ENCODE measurements around the gene BLOC1S6.

BLOC1S6 gene

DNA sequence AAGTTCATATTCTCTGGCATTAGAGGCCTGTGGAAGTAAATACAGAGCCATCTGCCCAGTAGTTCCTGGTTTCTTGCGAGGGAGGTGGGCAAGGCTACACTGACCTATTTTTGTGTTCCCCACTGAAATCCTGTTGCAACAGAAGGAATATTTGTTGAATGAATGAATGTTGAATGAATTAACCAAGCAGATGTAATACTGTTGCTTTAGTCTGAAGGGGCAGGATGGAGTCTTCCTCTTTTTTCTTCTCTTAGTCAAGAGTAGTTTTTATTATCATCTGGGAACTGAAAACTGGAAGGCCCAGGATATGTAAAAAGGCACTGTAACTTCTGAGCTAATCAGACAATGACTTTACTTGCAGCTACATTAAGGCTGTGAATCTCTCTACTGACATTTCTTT, 17.1 kb downstream of the BLOC1S6 start:
- H4K91ac ChIP-seq (ENCODE audit: low read length): no peak overlapping the region
- peaks cover 6 to 34% of the 10 kb centered on the region in 2 experiments for H3K36me3 ChIP-seq (ENCODE audit: control insufficient read depth in 1 of 2, insufficient read depth in 2 of 2, low read depth in 1 of 2, low read length in 2 of 2)
- H2AFZ ChIP-seq (ENCODE audit: low read depth, low read length): no peak overlapping the region
- no peak overlapping the region for H3K4ac ChIP-seq (ENCODE audit: low read depth in 1 of 2, low read length in 2 of 2)
- H3K9ac ChIP-seq (ENCODE audit: low read length): no peak overlapping the region
- H3K4me1 ChIP-seq (ENCODE audit: control insufficient read depth, insufficient read depth, low read depth, low read length): no peaks in the 10 kb centered on the region
- no peak overlapping the region for H2BK5ac ChIP-seq (ENCODE audit: low read depth, low read length, poor library complexity, severe bottlenecking)
- no peak overlapping the region for H3K4me2 ChIP-seq (ENCODE audit: low read length, poor library complexity, severe bottlenecking)
- H2BK120ac ChIP-seq (ENCODE audit: low read depth, low read length): no peak overlapping the region
- H3K18ac ChIP-seq (ENCODE audit: low read depth in 1 of 2, low read length in 2 of 2): no peak overlapping the region
- no peaks in the 10 kb centered on the region for H3K9me3 ChIP-seq (ENCODE audit: control insufficient read depth, low read length)
- no peak overlapping the region for H3K23ac ChIP-seq (ENCODE audit: low read length in 2 of 2)
- no peak overlapping the region for H2AK5ac ChIP-seq (ENCODE audit: low read length, severe bottlenecking)
- peaks cover 16% of the 10 kb centered on the region for H3K79me1 ChIP-seq (replicated peaks; ENCODE audit: low read length, poor library complexity, severe bottlenecking)
- H3K4me3 ChIP-seq (ENCODE audit: insufficient read depth in 1 of 2, low read depth in 1 of 2, low read length in 2 of 2): no peak overlapping the region
- no peak overlapping the region for H3K14ac ChIP-seq (ENCODE audit: low read length in 2 of 2)
- no peak overlapping the region for H2BK15ac ChIP-seq (ENCODE audit: low read depth, poor library complexity, severe bottlenecking)
- H2BK12ac ChIP-seq (ENCODE audit: low read length in 2 of 2): no peak overlapping the region
- 90% methylated on average over 1 of the region's 1 CpG for WGBS
- H4K8ac ChIP-seq (ENCODE audit: low read length): no peak overlapping the region
- no peak for DNase-seq
- no peak overlapping the region for H3K27ac ChIP-seq (ENCODE audit: low read length, poor library complexity, severe bottlenecking)
- no peaks in the 10 kb centered on the region for H3K27me3 ChIP-seq (ENCODE audit: control insufficient read depth in 1 of 2, insufficient read depth in 1 of 2, low read length in 2 of 2)

DNA sequence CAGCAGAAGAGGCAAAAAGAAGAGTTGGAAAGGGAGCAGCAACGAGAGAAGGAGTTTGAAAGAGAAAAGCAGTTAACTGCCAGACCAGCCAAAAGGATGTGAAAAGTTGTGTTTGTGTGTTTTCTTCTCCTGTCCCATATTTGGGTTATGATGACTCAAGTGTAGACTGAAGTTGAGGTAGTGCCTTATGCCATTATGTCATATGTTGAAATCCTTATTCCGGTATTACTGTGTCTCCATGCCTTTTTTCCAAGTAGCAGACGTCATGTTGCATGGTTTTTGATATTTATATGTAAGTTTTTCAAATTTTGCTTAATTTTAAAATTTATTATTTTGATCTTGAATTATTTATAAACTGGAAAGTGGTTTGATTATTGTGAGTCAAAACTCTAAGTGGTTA, 19.2 kb downstream of the BLOC1S6 start:
- no peak overlapping the region for H4K91ac ChIP-seq (ENCODE audit: low read length)
- H3K9ac ChIP-seq (ENCODE audit: low read length): no peak overlapping the region
- DNase-seq: no peak
- no peak overlapping the region for H3K4me3 ChIP-seq (ENCODE audit: insufficient read depth in 1 of 2, low read depth in 1 of 2, low read length in 2 of 2)
- no peak overlapping the region for H2BK120ac ChIP-seq (ENCODE audit: low read depth, low read length)
- H2BK5ac ChIP-seq (ENCODE audit: low read depth, low read length, poor library complexity, severe bottlenecking): no peak overlapping the region
- no peak overlapping the region for H3K4me2 ChIP-seq (ENCODE audit: low read length, poor library complexity, severe bottlenecking)
- 86% methylated on average over 2 of the region's 3 CpGs for WGBS
- H3K79me1 ChIP-seq (replicated peaks; ENCODE audit: low read length, poor library complexity, severe bottlenecking): peaks cover 16% of the 10 kb centered on the region
- no peaks in the 10 kb centered on the region for H3K9me3 ChIP-seq (ENCODE audit: control insufficient read depth, low read length)
- no peak overlapping the region for H4K8ac ChIP-seq (ENCODE audit: low read length)
- H3K36me3 ChIP-seq (ENCODE audit: control insufficient read depth in 1 of 2, insufficient read depth in 2 of 2, low read depth in 1 of 2, low read length in 2 of 2): peaks cover 6 to 38% of the 10 kb centered on the region in 2 experiments
- no peaks in the 10 kb centered on the region for H3K27me3 ChIP-seq (ENCODE audit: control insufficient read depth in 1 of 2, insufficient read depth in 1 of 2, low read length in 2 of 2)
- no peak overlapping the region for H3K14ac ChIP-seq (ENCODE audit: low read length in 2 of 2)
- no peak overlapping the region for H3K23ac ChIP-seq (ENCODE audit: low read length in 2 of 2)
- H3K27ac ChIP-seq (ENCODE audit: low read length, poor library complexity, severe bottlenecking): no peak overlapping the region
- H2BK12ac ChIP-seq (ENCODE audit: low read length in 2 of 2): no peak overlapping the region
- no peaks in the 10 kb centered on the region for H3K4me1 ChIP-seq (ENCODE audit: control insufficient read depth, insufficient read depth, low read depth, low read length)
- H3K4ac ChIP-seq (ENCODE audit: low read depth in 1 of 2, low read length in 2 of 2): no peak overlapping the region
- no peak overlapping the region for H3K18ac ChIP-seq (ENCODE audit: low read depth in 1 of 2, low read length in 2 of 2)
- H2AFZ ChIP-seq (ENCODE audit: low read depth, low read length): no peak overlapping the region
- H2AK5ac ChIP-seq (ENCODE audit: low read length, severe bottlenecking): no peak overlapping the region
- H2BK15ac ChIP-seq (ENCODE audit: low read depth, poor library complexity, severe bottlenecking): no peak overlapping the region

DNA sequence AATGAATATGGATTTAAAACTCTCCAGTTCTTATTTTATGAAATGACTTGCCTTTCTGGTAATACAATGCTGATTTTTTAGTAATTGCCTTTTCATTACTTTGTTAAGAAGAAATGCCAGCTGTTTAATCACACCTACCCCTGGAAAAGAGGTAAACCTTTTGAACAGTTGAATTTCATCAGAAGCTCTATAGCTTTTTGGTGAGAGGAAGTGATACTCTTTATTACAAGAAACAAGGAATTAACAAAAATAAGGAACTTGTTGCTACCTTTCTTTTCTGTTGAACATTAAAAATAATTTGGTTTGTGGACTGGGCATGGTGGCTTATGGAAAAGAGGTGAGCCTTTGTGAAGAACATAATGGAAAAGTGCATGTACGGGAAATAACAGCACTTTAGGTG, 19.7 kb downstream of the BLOC1S6 start:
- H3K4me2 ChIP-seq (ENCODE audit: low read length, poor library complexity, severe bottlenecking): no peak overlapping the region
- no peaks in the 10 kb centered on the region for H3K9me3 ChIP-seq (ENCODE audit: control insufficient read depth, low read length)
- no peak overlapping the region for H3K14ac ChIP-seq (ENCODE audit: low read length in 2 of 2)
- no peak overlapping the region for H2BK15ac ChIP-seq (ENCODE audit: low read depth, poor library complexity, severe bottlenecking)
- no peak overlapping the region for H2BK5ac ChIP-seq (ENCODE audit: low read depth, low read length, poor library complexity, severe bottlenecking)
- H3K4ac ChIP-seq (ENCODE audit: low read depth in 1 of 2, low read length in 2 of 2): no peak overlapping the region
- no peaks in the 10 kb centered on the region for H3K27me3 ChIP-seq (ENCODE audit: control insufficient read depth in 1 of 2, insufficient read depth in 1 of 2, low read length in 2 of 2)
- H2AFZ ChIP-seq (ENCODE audit: low read depth, low read length): no peak overlapping the region
- H3K4me3 ChIP-seq (ENCODE audit: insufficient read depth in 1 of 2, low read depth in 1 of 2, low read length in 2 of 2): no peak overlapping the region
- no peak overlapping the region for H4K8ac ChIP-seq (ENCODE audit: low read length)
- H2AK5ac ChIP-seq (ENCODE audit: low read length, severe bottlenecking): no peak overlapping the region
- 100% methylated on average over 1 of the region's 1 CpG for WGBS
- no peak overlapping the region for H3K23ac ChIP-seq (ENCODE audit: low read length in 2 of 2)
- no peak overlapping the region for H3K9ac ChIP-seq (ENCODE audit: low read length)
- H3K79me1 ChIP-seq (replicated peaks; ENCODE audit: low read length, poor library complexity, severe bottlenecking): peaks cover 15% of the 10 kb centered on the region
- no peak overlapping the region for H2BK12ac ChIP-seq (ENCODE audit: low read length in 2 of 2)
- H2BK120ac ChIP-seq (ENCODE audit: low read depth, low read length): no peak overlapping the region
- no peak overlapping the region for H3K27ac ChIP-seq (ENCODE audit: low read length, poor library complexity, severe bottlenecking)
- no peak overlapping the region for H3K18ac ChIP-seq (ENCODE audit: low read depth in 1 of 2, low read length in 2 of 2)
- no peak for DNase-seq
- no peaks in the 10 kb centered on the region for H3K4me1 ChIP-seq (ENCODE audit: control insufficient read depth, insufficient read depth, low read depth, low read length)
- peaks cover 6 to 38% of the 10 kb centered on the region in 2 experiments for H3K36me3 ChIP-seq (ENCODE audit: control insufficient read depth in 1 of 2, insufficient read depth in 2 of 2, low read depth in 1 of 2, low read length in 2 of 2)
- no peak overlapping the region for H4K91ac ChIP-seq (ENCODE audit: low read length)

DNA sequence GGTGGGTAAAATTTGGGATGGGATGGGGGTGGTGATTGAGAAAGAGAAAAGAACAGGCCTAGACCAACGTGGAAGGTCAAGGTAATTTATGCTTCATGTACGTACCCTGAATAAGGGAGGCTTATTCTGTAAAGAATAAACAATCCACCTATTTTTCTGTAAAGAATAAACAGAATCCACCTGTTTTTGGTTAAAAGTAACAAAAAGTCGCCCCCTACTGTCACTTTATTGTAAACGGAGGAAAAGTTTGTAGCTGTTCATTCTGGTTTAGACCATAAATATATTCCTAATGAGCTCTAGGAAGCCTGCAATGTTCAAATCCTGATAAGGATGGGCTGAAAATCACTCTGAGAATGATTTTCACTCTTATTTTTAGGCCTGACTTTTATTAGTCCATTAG, 24.1 kb downstream of the BLOC1S6 start:
- Histone ChIP-seq H3K4me2 (ENCODE audit: low read length, poor library complexity, severe bottlenecking) (no peak overlapping the region), H3K36me3 (ENCODE audit: control insufficient read depth in 1 of 2, insufficient read depth in 2 of 2, low read depth in 1 of 2, low read length in 2 of 2) (peaks cover 0 to 27% of the 10 kb centered on the region in 2 experiments), H2AFZ (ENCODE audit: low read depth, low read length) (no peak overlapping the region), H2BK120ac (ENCODE audit: low read depth, low read length) (no peak overlapping the region), H2BK5ac (ENCODE audit: low read depth, low read length, poor library complexity, severe bottlenecking) (no peak overlapping the region), H3K18ac (ENCODE audit: low read depth in 1 of 2, low read length in 2 of 2) (no peak overlapping the region), H2BK12ac (ENCODE audit: low read length in 2 of 2) (no peak overlapping the region), H3K9me3 (ENCODE audit: control insufficient read depth, low read length) (no peaks in the 10 kb centered on the region), H3K4me3 (ENCODE audit: insufficient read depth in 1 of 2, low read depth in 1 of 2, low read length in 2 of 2) (no peak overlapping the region), H3K23ac (ENCODE audit: low read length in 2 of 2) (no peak overlapping the region), H2AK5ac (ENCODE audit: low read length, severe bottlenecking) (no peak overlapping the region), H4K91ac (ENCODE audit: low read length) (no peak overlapping the region), H2BK15ac (ENCODE audit: low read depth, poor library complexity, severe bottlenecking) (no peak overlapping the region), H3K27ac (ENCODE audit: low read length, poor library complexity, severe bottlenecking) (no peak overlapping the region), H3K27me3 (ENCODE audit: control insufficient read depth in 1 of 2, insufficient read depth in 1 of 2, low read length in 2 of 2) (no peaks in the 10 kb centered on the region), H3K4me1 (ENCODE audit: control insufficient read depth, insufficient read depth, low read depth, low read length) (no peaks in the 10 kb centered on the region), H3K14ac (ENCODE audit: low read length in 2 of 2) (no peak overlapping the region), H3K79me1 (replicated peaks; ENCODE audit: low read length, poor library complexity, severe bottlenecking) (peaks cover 5% of the 10 kb centered on the region), H3K4ac (ENCODE audit: low read depth in 1 of 2, low read length in 2 of 2) (no peak overlapping the region), H4K8ac (ENCODE audit: low read length) (no peak overlapping the region), H3K9ac (ENCODE audit: low read length) (no peak overlapping the region)
- WGBS: no CpG with 5 or more reads among the region's 4 CpGs
- peak; percentile 31 for DNase-seq

Data from mesenchymal stem cell (in vitro differentiated cells and primary cell).